Measurements from ENCODE around the gene PDZRN4.

DNA sequence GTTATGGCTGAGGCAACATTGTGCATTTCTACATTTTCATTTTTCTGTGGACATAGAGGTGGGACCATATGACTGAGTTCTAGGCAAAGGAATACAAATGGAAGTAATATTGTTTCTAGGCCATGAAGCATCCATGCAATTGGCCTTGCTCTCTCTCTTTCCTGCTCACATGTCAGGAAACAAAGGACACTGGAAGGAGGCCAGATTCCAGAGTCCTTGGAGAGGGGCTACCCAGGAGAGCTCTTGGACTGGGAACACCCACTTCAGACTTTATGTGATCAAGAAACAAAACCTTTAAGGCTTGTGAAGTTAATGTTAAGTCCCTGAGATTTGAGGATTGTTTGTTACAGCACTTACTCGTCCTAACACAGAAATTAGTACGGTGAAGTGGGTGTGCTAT, 32.8 kb downstream of the PDZRN4 start:
- TF ChIP-seq EZH2 (IDR thresholded peaks at IDR 0.05; ENCODE audit: borderline replicate concordance, low read length): no peak
- TF ChIP-seq, protein P1, sequence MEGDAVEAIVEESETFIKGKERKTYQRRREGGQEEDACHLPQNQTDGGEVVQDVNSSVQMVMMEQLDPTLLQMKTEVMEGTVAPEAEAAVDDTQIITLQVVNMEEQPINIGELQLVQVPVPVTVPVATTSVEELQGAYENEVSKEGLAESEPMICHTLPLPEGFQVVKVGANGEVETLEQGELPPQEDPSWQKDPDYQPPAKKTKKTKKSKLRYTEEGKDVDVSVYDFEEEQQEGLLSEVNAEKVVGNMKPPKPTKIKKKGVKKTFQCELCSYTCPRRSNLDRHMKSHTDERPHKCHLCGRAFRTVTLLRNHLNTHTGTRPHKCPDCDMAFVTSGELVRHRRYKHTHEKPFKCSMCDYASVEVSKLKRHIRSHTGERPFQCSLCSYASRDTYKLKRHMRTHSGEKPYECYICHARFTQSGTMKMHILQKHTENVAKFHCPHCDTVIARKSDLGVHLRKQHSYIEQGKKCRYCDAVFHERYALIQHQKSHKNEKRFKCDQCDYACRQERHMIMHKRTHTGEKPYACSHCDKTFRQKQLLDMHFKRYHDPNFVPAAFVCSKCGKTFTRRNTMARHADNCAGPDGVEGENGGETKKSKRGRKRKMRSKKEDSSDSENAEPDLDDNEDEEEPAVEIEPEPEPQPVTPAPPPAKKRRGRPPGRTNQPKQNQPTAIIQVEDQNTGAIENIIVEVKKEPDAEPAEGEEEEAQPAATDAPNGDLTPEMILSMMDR (conservative IDR thresholded peaks at IDR 0.05 in 1 of 2, IDR thresholded peaks at IDR 0.05 in 1 of 2; ENCODE audit: extremely low read depth in 1 of 2, insufficient read depth in 1 of 2, low read depth in 1 of 2, low read length in 2 of 2): no peak
